ENCODE data around the gene RTL9. TPM values are rescaled to one million over a fixed set of nuclear protein-coding genes. Genes with fewer than 3 reads are reported as not detected.

The RTL9 gene
- total and polyA plus RNA-seq, 2 donors (not counting 1 experiment from before 2014, with no cell fraction given) = 0.09 to 0.17 TPM

GRCh38 chrX:110401135-110401534 lies 42.5 kb downstream of the RTL9 start:
- Histone ChIP-seq H2AFZ (ENCODE audit: low read length) (no peak overlapping the region), H3K27ac (ENCODE audit: insufficient read depth, low read length) (no peak overlapping the region), H3K4me2 (ENCODE audit: extremely low read depth, insufficient read depth, low read length) (no peak overlapping the region), H4K20me1 (ENCODE audit: control insufficient read depth, extremely low read depth, insufficient read depth, low read length) (no peaks in the 10 kb centered on the region), H3K4me1 (ENCODE audit: control insufficient read depth, extremely low read depth, insufficient read depth, low read length) (peaks cover 8% of the 10 kb centered on the region), H3K27me3 (ENCODE audit: control insufficient read depth, insufficient read depth, low read length) (no peaks in the 10 kb centered on the region), H3K9me3 (ENCODE audit: control insufficient read depth, insufficient read depth, low read depth, low read length) (no peaks in the 10 kb centered on the region), H3K79me2 (ENCODE audit: control insufficient read depth, insufficient read depth, low read length) (no peaks in the 10 kb centered on the region), H3K4me3 (replicated peaks in 1 of 4; ENCODE audit: control extremely low read depth in 1 of 4, insufficient read depth in 1 of 4, low read depth in 3 of 4, low read length in 4 of 4) (no peak overlapping the region), H3K9ac (ENCODE audit: insufficient read depth, low read length) (no peak overlapping the region), H3K36me3 (ENCODE audit: control insufficient read depth, insufficient read depth, low read length) (no peaks in the 10 kb centered on the region)
- no peak for DNase-seq (ENCODE audit: low read depth in 2 of 2)
- no peak for TF ChIP-seq CTCF (conservative IDR thresholded peaks at IDR 0.05 in 1 of 2, IDR thresholded peaks at IDR 0.05 in 1 of 2; ENCODE audit: low read depth in 1 of 2, low read length in 2 of 2)
- TF ChIP-seq EZH2 (IDR thresholded peaks at IDR 0.05; ENCODE audit: low read length, missing control alignments) = no peak

GRCh38 chrX:110402091-110402849 lies 43.6 kb downstream of the RTL9 start:
- TF ChIP-seq CTCF (conservative IDR thresholded peaks at IDR 0.05 in 1 of 2, IDR thresholded peaks at IDR 0.05 in 1 of 2; ENCODE audit: low read depth in 1 of 2, low read length in 2 of 2) (no peak), EZH2 (IDR thresholded peaks at IDR 0.05; ENCODE audit: low read length, missing control alignments) (no peak)
- Histone ChIP-seq H3K9me3 (ENCODE audit: control insufficient read depth, insufficient read depth, low read depth, low read length) (no peaks in the 10 kb centered on the region), H3K9ac (ENCODE audit: insufficient read depth, low read length) (no peak overlapping the region), H3K4me1 (ENCODE audit: control insufficient read depth, extremely low read depth, insufficient read depth, low read length) (peaks cover 8% of the 10 kb centered on the region), H3K4me3 (replicated peaks in 1 of 4; ENCODE audit: control extremely low read depth in 1 of 4, insufficient read depth in 1 of 4, low read depth in 3 of 4, low read length in 4 of 4) (no peak overlapping the region), H3K36me3 (ENCODE audit: control insufficient read depth, insufficient read depth, low read length) (no peaks in the 10 kb centered on the region), H2AFZ (ENCODE audit: low read length) (peak overlapping the region; percentile 60), H3K27me3 (ENCODE audit: control insufficient read depth, insufficient read depth, low read length) (no peaks in the 10 kb centered on the region), H4K20me1 (ENCODE audit: control insufficient read depth, extremely low read depth, insufficient read depth, low read length) (no peaks in the 10 kb centered on the region), H3K79me2 (ENCODE audit: control insufficient read depth, insufficient read depth, low read length) (no peaks in the 10 kb centered on the region), H3K4me2 (ENCODE audit: extremely low read depth, insufficient read depth, low read length) (no peak overlapping the region), H3K27ac (ENCODE audit: insufficient read depth, low read length) (peak overlapping the region; percentile 60)
- DNase-seq (ENCODE audit: low read depth in 2 of 2) = peak; percentile 69 to 74

GRCh38 chrX:110402850-110403221 lies 44.2 kb downstream of the RTL9 start:
- Histone ChIP-seq H3K9me3 (ENCODE audit: control insufficient read depth, insufficient read depth, low read depth, low read length) (no peaks in the 10 kb centered on the region), H3K27ac (ENCODE audit: insufficient read depth, low read length) (peak overlapping the region; percentile 60), H3K4me3 (replicated peaks in 1 of 4; ENCODE audit: control extremely low read depth in 1 of 4, insufficient read depth in 1 of 4, low read depth in 3 of 4, low read length in 4 of 4) (no peak overlapping the region), H3K27me3 (ENCODE audit: control insufficient read depth, insufficient read depth, low read length) (no peaks in the 10 kb centered on the region), H3K4me1 (ENCODE audit: control insufficient read depth, extremely low read depth, insufficient read depth, low read length) (peaks cover 8% of the 10 kb centered on the region), H4K20me1 (ENCODE audit: control insufficient read depth, extremely low read depth, insufficient read depth, low read length) (no peaks in the 10 kb centered on the region), H3K79me2 (ENCODE audit: control insufficient read depth, insufficient read depth, low read length) (no peaks in the 10 kb centered on the region), H2AFZ (ENCODE audit: low read length) (no peak overlapping the region), H3K36me3 (ENCODE audit: control insufficient read depth, insufficient read depth, low read length) (no peaks in the 10 kb centered on the region), H3K4me2 (ENCODE audit: extremely low read depth, insufficient read depth, low read length) (no peak overlapping the region), H3K9ac (ENCODE audit: insufficient read depth, low read length) (no peak overlapping the region)
- no peak for TF ChIP-seq CTCF (conservative IDR thresholded peaks at IDR 0.05 in 1 of 2, IDR thresholded peaks at IDR 0.05 in 1 of 2; ENCODE audit: low read depth in 1 of 2, low read length in 2 of 2)
- no peak for TF ChIP-seq EZH2 (IDR thresholded peaks at IDR 0.05; ENCODE audit: low read length, missing control alignments)
- DNase-seq (ENCODE audit: low read depth in 2 of 2) = no peak
